ES-I3 (cell line): ENCODE results near the gene LEP.

Source experiments
- H3K36me3 ChIP-seq: 2 replicates; pipeline ENCODE4 v1.6.1; 2013; ENCODE audit warnings: mild to moderate bottlenecking, low read length, control low read depth, moderate library complexity; ENCODE audit not compliant: insufficient read depth
- H3K4me1 ChIP-seq: 2 replicates; pipeline ENCODE4 v1.6.1; 2013; ENCODE audit warnings: mild to moderate bottlenecking, control low read depth, low read length; ENCODE audit not compliant: insufficient read depth
- H3K9ac ChIP-seq: 2 replicates; pipeline ENCODE4 v1.6.1; 2013; ENCODE audit warnings: low read depth, mild to moderate bottlenecking, low read length, moderate library complexity
- H3K9me3 ChIP-seq: 2 replicates; pipeline ENCODE4 v1.6.1; 2013; ENCODE audit warnings: mild to moderate bottlenecking, low read length, moderate library complexity; ENCODE audit not compliant: control insufficient read depth, insufficient read depth

The LEP gene

GRCh38 chr7:128247108-128247507, 6.0 kb downstream of the LEP start:
- no peaks in the 10 kb centered on the region for H3K4me1 ChIP-seq
- H3K9me3 ChIP-seq = no peaks in the 10 kb centered on the region
- no peaks in the 10 kb centered on the region for H3K36me3 ChIP-seq
- H3K9ac ChIP-seq = no peak overlapping the region

- H3K36me3 ChIP-seq = no peaks in the 10 kb centered on the region
- H3K4me1 ChIP-seq = no peaks in the 10 kb centered on the region
- H3K9me3 ChIP-seq = no peaks in the 10 kb centered on the region
- no peak overlapping the region for H3K9ac ChIP-seq
These were observed 6.6 kb downstream of the LEP start for GRCh38 chr7:128247640-128248194.

GRCh38 chr7:128251337-128251736, 10.3 kb downstream of the LEP start:
- no peak overlapping the region for H3K9ac ChIP-seq
- no peaks in the 10 kb centered on the region for H3K4me1 ChIP-seq
- H3K9me3 ChIP-seq = no peaks in the 10 kb centered on the region
- no peaks in the 10 kb centered on the region for H3K36me3 ChIP-seq

GRCh38 chr7:128253701-128254100, 12.6 kb downstream of the LEP start:
- no peaks in the 10 kb centered on the region for H3K4me1 ChIP-seq
- H3K9ac ChIP-seq = no peak overlapping the region
- H3K36me3 ChIP-seq = no peaks in the 10 kb centered on the region
- no peaks in the 10 kb centered on the region for H3K9me3 ChIP-seq

GRCh38 chr7:128254470-128254869, 13.4 kb downstream of the LEP start:
- Histone ChIP-seq H3K4me1 (peaks cover 5% of the 10 kb centered on the region), H3K9ac (no peak overlapping the region), H3K36me3 (no peaks in the 10 kb centered on the region), H3K9me3 (no peaks in the 10 kb centered on the region)

GRCh38 chr7:128255271-128255670, 14.2 kb downstream of the LEP start:
- peaks cover 12% of the 10 kb centered on the region for H3K4me1 ChIP-seq
- no peaks in the 10 kb centered on the region for H3K36me3 ChIP-seq
- H3K9me3 ChIP-seq = no peaks in the 10 kb centered on the region
- no peak overlapping the region for H3K9ac ChIP-seq

GRCh38 chr7:128257458-128257857, 16.4 kb downstream of the LEP start:
- Histone ChIP-seq H3K9ac (no peak overlapping the region), H3K36me3 (no peaks in the 10 kb centered on the region), H3K9me3 (no peaks in the 10 kb centered on the region), H3K4me1 (peaks cover 15% of the 10 kb centered on the region)

- Histone ChIP-seq H3K36me3 (no peaks in the 10 kb centered on the region), H3K9ac (no peak overlapping the region), H3K9me3 (no peaks in the 10 kb centered on the region), H3K4me1 (peaks cover 17% of the 10 kb centered on the region)
These were observed 18.3 kb downstream of the LEP start for GRCh38 chr7:128259131-128260061.

- Histone ChIP-seq H3K9me3 (no peaks in the 10 kb centered on the region), H3K9ac (no peak overlapping the region), H3K4me1 (peaks cover 17% of the 10 kb centered on the region), H3K36me3 (no peaks in the 10 kb centered on the region)
These were observed 19.2 kb downstream of the LEP start for GRCh38 chr7:128260069-128260795.

GRCh38 chr7:128262273-128263028, 21.4 kb downstream of the LEP start:
- Histone ChIP-seq H3K9ac (peak overlapping the region; percentile 55; the same call in 1 of the 2 replicates), H3K9me3 (no peaks in the 10 kb centered on the region), H3K4me1 (peaks cover 28% of the 10 kb centered on the region)

GRCh38 chr7:128263420-128263819, 22.3 kb downstream of the LEP start:
- Histone ChIP-seq H3K9ac (peak overlapping the region; percentile 55; the same call in 1 of the 2 replicates), H3K9me3 (no peaks in the 10 kb centered on the region), H3K36me3 (no peaks in the 10 kb centered on the region), H3K4me1 (peaks cover 36% of the 10 kb centered on the region)

More at GRCh38 chr7:128262273-128263028, 21.4 kb downstream of the LEP start:
- H3K36me3 ChIP-seq = no peaks in the 10 kb centered on the region

GRCh38 chr7:128264477-128264876, 23.4 kb downstream of the LEP start:
- no peak overlapping the region for H3K9ac ChIP-seq
- H3K9me3 ChIP-seq = no peaks in the 10 kb centered on the region
- no peaks in the 10 kb centered on the region for H3K36me3 ChIP-seq
- H3K4me1 ChIP-seq = peaks cover 31% of the 10 kb centered on the region

GRCh38 chr7:128265156-128265905, 24.3 kb downstream of the LEP start:
- H3K36me3 ChIP-seq = no peaks in the 10 kb centered on the region
- H3K9me3 ChIP-seq = no peaks in the 10 kb centered on the region
- H3K4me1 ChIP-seq = peaks cover 24% of the 10 kb centered on the region
- H3K9ac ChIP-seq = no peak overlapping the region
